Left ventricle myocardium superior (tissue), 1 donor: ENCODE data around the gene METTL14. TPM values are rescaled to one million over a fixed set of nuclear protein-coding genes. Genes with fewer than 3 reads are reported as not detected.

Experiments
- ATAC-seq: fragments of 200-7000 bp; cut with Tn5 transposase; one replicate; pipeline ENCODE4 v1.9.1; 2020; ENCODE audit warnings: mild to moderate bottlenecking, moderate library complexity
- DNase-seq: peaks from one replicate; pipeline ENCODE4 v3.0.0-alpha.2; 2020
- intact Hi-C: fragments of 100-400 bp; cut with micrococcal nuclease; formaldehyde crosslinking; loops from one replicate; pipeline ENCODE4 v1.11.0; 2022
- total RNA-seq: library from RNA; stranded (reverse); fragmentation: NEBNext Ultra II Directional; extraction: Animal tissue kit (Norgen Biotek cat#: 25700); gene quantifications from one replicate; pipeline ENCODE4 v1.2.1, GENCODE V29; 2021
- donor health status: DM: no; HTN: yes; CAD: no; lungs with severe emphysema.

The METTL14 gene
- total RNA-seq, 1 donor from 2014 or later: 31.5 TPM

DNA sequence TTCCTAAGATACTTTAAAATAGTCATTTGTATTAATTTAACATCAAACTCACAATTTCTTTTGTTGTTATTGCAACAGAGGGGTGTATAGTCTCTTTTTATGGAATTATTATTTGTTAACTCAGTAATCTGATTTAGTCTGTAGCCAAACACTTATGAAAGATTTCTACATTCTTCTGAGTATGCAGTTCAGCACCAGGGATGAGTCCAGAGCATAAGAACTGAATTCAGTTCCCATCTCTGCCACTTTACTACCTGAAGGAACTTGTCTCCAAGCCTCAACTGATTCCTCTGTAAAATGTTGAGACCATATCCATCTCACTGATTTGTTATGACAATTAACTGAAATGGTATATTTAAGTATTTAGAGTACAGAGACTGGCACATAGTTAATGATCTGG, 45.5 kb downstream of the METTL14 start:
- intact Hi-C loops: no loop called here
- ATAC-seq: no peak
- no peak for DNase-seq

DNA sequence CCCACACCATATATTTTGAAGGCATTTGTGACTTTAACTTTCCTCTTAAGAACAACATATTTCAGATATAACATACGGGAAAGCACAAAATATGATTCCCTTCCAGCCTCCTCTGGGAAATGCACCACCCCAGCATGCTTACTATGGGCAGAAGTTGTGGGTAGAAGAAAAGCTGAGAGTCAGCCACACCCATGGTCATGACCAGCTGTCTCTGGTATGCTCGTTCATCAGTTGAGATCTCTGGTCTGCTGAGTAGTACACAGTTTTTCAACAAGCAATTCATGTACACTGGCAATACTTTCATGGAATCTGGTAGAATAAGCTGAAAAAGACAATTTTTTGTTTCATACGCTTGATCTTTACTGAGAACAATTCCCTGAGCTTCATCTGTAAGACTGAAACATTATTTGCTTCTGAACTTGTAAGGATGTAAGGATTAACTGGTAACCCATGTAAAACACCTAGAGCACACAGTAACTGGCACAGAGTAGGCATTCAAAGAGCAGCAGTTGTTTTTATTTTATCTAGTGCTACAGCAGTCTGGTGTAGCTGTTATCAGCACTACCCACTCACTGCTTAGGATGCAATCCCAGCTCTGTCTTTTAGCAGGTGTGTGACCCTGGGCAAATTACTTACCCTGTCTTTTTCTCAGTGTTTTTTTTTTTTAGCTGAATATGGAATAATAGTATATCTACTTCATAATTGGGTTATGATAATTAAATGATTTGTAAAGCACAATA, 47.6 kb downstream of the METTL14 start:
- intact Hi-C loops: no loop called here
- DNase-seq (no peak), ATAC-seq (peak; percentile 65)

DNA sequence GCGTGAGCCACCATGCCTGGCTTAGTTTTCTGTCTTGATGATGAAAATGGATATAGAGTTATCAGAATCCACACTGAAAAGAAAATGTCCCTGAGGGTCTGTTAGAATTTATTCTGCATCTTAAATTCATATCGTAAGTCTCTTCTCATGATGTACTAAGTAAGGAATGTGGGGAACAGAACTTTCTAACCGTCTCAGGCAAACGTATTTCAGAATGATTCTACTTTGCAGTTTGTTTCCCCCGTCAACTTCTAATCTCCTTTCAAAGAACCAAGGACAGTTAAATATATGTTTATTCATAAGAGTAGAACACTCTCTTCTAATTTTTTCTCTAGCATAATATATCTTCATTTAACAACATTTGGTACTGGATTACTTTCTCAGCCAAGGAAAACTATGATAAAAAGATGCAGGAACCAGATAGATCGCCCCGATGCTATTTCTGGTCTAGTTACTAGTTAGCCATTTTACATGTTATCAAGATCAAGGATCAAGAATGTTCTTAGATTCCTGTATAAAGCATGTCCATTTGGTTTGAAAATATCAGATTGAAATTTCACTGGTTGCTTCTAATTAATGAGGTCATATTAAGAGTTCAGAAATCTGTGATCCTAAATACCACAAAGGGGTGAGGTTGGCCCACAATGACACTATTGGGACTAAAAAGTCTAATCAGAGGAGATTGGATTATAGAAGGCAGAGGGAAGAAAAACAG, 49.5 kb downstream of the METTL14 start:
- ATAC-seq: no peak
- DNase-seq: no peak
- intact Hi-C loops: no loop called here

DNA sequence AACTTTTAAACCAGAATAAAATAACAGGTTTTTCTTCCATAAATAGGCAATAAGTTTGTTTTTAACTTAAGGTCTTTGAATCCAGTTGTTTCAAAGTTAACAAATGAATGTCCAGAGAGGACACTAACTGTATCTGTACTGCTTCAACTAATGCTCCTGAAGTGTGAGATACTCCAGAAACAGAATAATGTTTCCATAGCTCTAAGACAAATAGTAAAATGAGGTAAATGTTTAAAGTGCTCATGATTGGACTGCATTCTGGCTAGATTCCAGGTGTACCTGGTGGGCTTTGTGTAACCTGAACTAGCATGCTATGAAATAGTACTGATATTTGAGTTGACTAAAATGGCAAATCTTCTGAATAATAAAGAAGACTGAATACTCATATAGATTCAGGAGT, 51.7 kb downstream of the METTL14 start:
- ATAC-seq (no peak), DNase-seq (no peak)
- intact Hi-C loops: no loop called here

DNA sequence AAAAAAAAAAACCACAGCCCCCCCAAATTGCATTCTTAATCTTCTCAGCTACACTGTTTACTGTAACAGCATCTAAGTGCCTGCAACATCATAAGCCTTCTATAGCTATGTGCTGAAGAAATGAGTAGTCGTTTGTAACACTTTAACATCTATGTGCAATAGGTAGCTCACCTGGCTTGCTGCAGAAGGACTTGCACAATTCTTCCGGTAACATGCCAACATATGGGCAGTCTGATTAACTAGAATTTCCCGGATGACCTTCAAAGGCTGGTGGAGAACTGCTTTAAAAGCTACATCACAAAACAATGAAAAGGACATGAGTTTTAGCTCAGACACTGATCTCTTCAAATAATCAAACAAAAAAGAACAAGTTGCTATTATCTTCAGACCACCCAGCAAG, 52.9 kb downstream of the METTL14 start:
- DNase-seq: no peak
- intact Hi-C loops: no loop called here
- ATAC-seq: no peak

DNA sequence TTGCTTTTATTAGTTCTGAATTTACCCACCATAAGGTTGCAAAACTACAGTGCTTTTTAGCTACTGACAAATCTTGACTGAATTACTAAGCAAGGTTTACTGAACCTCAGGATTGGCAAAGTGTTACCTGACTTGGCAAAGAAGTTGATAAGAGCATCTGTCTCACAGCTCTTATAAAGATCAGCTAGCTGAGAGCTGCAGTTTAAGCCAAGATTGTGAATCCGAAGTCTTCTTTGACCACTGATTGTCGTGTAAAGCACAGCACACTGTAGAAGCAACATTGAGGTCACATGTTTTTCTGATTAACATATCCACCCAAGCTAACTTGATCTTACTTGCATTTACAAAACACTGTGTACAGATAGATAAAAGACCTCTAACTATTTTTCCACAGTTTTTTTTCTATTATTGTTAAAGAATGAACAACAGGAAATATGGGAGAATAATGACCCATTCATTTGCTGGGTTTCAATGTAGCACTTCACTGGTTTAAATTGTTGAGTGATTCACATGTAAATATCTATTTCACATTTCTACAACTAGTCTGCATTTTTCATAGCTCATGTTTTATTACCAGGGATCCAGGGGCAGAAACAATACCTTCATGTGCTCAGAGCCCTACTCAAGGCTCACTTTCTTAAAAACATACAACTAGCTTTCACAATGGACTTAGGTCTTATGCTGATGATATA, 54.0 kb downstream of the METTL14 start:
- intact Hi-C loops: no loop called here
- DNase-seq: no peak
- ATAC-seq: no peak

DNA sequence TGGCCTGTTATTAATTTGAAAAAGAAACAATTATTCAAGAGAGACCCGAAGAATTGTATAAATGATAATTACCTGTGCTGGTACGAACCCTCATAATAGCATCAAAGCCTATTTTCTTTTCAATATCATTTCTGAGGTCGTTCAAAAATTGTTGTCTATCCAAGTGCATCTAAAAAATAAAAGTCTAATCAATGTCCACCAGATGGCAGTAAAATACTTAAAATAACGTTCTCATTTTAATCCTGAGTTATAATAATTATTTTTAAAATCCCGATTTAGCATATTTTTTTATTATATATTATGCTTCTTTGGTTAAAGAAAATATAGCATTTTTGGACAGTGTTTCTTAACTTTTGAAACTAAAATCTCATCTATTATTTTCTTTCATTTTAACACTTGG, 55.7 kb downstream of the METTL14 start:
- ATAC-seq: peak; percentile 22
- no peak for DNase-seq
- intact Hi-C loops: loop anchor here (10.0 kb wide), 1 partner anchor 224 kb away; no protein-coding TSS in a partner anchor

DNA sequence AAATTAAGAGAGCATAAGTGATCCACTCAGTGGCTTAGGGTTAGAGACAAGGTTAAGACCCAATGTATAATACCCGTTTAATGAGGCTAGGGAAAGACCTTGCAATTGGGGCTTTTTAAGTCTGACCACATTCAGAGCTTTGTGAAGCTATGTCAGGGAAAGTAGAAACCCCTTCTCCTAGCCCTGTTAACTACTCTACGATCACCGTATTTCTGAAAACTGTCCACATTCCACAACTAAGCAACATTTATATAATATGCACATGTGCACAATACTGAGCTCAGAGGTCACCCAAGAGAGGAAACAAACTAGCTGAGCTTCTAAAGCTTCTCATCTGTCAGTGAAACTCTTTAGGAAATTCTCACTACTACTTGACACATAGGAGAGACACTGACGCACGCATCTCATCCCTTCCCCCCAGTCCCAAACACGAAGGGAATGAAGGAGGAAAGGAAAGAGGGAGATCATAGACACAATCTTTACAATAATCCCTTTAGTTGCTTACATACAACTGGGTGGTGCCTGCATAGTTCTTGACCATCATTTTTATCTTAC, 56.2 kb downstream of the METTL14 start:
- DNase-seq: no peak
- ATAC-seq: peak; percentile 34
- intact Hi-C loops: loop anchor here (10.0 kb wide), 1 partner anchor 223 kb away; no protein-coding TSS in a partner anchor

DNA sequence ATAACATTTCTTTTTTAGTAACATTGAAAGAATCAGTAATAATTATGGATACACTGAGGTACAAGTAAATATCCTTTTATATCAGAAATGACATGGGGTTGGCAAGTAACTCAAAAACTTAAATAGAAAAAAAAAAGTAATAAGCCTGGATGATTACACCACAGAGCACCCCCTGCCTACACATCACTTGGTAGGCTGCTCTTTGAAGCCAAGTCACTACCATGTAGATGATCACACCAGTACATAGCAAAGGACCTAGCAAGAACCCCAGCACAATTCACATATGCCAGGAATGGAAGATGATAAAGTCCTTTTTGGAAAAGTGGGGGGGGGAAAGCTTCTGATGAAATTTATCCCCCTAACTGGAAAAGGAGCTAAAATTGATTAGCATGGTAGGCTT, 56.9 kb downstream of the METTL14 start:
- intact Hi-C loops: loop anchor here (10.0 kb wide), 1 partner anchor 223 kb away; no protein-coding TSS in a partner anchor
- ATAC-seq: no peak
- DNase-seq: no peak

DNA sequence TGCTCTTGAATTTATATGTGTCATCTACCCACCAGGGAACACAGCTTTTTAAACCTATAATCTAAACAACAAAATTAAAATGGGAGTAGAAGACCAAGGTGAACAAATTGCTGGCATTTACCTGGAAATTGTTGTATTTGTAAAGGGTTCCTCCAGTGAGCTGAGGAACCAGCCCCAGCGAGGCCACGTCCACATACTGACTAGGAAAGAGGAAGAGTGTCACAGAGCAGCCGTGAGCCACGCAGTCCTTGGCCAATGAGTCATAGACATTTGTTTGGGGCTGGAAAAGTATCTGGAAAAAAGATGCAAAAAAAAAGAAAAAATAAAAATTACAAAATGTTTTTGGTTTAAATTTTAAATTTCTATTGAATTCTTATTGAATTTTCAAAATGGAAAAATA, 58.7 kb downstream of the METTL14 start:
- no peak for ATAC-seq
- intact Hi-C loops: loop anchor here (10.0 kb wide), 1 partner anchor 221 kb away; no protein-coding TSS in a partner anchor
- no peak for DNase-seq

DNA sequence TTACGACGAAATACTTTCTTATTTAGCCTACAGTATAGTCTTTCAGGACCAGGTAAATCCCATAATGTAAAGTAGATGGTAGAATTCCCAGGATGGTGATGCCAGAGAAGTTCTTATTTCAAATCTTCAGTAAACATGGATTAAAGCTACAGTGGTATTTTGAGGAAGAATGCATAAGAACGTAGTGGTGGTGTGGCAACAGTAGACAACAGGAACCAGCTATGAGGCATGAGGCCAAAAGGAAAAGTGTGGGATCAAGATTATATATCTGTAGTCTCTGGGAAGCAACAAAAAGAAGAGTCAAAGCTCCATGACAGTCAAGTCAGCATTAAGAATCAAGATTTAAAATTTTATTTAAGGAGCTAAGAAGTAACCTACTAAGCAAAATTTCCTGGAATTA, 60.2 kb downstream of the METTL14 start:
- intact Hi-C loops: loop anchor here (10.0 kb wide), 1 partner anchor 219 kb away; no protein-coding TSS in a partner anchor
- no peak for ATAC-seq
- DNase-seq: no peak

DNA sequence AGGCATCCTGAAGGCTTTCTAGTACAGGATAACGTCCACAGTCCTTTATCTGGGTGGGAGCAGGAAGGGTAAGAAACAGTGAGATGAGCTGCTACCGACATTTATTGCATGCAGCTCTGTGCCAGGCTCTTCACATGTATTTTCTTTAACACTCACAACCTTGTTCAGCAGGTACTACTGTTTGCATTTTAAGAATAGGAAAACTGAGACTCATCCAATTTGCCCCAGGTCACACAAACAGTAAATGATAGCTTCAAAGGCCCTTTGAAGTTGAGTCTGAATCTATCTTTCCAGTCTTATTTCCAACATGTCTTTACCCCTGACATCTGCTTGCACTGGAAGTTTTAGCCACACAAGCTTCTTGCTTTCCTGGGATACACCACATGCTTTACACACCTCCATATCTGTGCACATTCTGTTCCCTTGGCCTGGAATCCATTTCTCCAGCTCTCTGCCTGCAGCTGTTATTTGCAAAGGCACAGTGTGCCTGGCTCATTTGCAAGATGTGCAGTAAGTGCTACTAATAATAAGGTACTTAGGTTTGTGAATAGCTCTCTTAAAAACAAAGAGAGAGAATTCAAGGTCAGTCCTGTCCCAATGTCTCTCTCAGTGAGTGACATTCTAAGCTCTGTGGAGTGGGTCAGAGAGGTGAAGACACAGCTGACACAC, 61.2 kb downstream of the METTL14 start:
- intact Hi-C loops: loop anchor here (10.0 kb wide), 1 partner anchor 218 kb away; no protein-coding TSS in a partner anchor
- peak; percentile 95 for ATAC-seq
- DNase-seq: peak; percentile 57

DNA sequence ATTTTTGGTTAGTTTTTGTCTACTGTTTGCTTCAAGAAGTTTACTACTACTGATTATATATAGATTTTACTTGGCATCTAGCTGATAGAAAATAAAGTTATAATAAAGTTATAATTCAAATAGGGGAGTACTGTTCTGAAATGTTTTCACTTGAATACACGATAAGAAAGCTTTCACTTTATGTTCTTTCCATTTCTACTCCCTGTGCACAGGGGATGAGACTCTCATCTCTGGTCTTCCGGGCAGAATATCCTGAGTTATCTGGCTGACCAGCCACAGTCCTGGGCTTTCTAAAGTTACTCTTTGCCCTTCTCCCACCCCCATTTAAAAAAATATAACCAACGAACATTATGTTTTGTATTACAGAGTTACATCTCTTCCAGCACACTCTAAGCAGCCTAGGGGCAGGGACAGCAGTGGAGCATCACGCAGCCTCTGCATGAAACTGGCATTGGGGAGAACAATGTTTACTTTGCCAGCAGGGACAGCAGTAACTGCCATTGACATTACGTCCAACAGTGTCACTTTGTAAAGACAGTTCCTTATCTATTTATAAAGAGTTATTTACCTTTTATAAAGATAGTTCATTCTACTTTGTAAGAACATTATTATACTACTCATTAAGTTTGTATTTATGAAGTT, 64.3 kb downstream of the METTL14 start:
- intact Hi-C loops: loop anchor here (10.0 kb wide), 1 partner anchor 215 kb away; no protein-coding TSS in a partner anchor
- ATAC-seq: peak; percentile 21

DNA sequence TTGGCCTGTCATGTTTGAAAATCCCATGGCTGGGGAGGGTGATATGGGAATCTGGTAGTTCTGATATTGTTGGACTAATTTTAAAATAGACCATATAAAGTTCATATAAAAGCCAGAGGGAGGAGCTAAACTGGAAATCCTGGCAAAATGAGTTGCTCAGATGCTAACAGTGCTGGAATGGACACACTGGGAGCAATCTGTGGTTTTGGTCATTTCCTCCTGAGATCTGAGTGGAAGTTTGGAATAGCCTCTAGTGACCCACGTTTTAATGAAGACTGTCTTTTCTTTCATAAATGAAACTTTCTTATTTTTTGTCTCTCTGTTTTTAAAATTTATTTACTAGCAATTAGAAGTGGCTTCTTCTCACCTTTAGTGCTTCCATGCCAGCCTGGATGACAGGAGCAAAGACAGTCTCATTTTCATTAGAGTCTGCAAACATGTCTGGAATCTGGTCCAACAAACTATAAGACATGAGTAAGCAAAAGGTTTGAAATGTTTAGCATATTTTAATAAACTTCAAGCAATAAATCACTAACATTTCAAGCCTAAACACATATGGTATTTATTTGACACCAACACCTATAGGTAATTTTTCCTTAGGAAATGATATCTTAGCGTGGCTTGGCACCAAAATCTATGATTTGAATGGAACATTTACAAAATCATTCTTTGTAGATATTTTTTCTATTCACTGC, 66.6 kb downstream of the METTL14 start:
- DNase-seq (no peak), ATAC-seq (peak; percentile 46)
- intact Hi-C loops: no loop called here

More for the DNA sequence above, 64.3 kb downstream of the METTL14 start:
- no peak for DNase-seq

DNA sequence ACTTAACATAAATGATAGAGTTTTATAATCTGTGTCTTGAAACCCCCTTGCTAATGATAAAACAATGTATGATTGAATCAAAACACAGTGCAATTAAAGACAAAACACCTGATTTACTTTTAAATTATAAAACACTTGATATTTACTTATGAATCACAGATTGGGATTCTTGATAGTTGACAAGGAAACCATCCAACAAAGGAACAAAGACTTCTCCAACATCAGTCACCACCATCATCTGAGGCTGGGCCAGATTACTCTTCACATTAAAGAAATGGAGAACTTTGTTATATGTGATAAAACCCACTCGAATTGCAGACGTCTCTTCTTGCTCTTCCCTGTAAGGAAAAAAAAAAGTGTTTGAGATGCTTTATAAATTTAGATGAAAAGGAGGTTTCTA, 67.4 kb downstream of the METTL14 start:
- DNase-seq (no peak), ATAC-seq (no peak)
- intact Hi-C loops: no loop called here

DNA sequence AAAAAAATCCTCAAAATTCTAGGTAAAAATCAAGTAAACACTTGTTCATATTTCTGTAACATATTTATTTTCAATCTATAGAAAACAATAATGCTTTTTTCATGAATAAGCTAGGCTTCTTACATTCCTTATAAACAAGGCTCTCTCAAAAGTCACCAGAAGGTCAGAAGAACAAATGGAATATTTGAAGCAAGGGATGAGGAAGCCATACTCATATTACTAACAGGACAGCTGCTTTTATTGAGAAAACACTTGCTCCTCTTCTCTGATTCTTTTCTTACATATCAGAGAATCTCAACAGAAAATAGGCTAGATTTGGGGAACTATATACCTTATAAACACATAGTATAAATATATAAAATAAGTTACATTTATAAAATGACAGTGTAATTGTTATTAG, 67.9 kb downstream of the METTL14 start:
- DNase-seq (no peak), ATAC-seq (no peak)
- intact Hi-C loops: no loop called here

DNA sequence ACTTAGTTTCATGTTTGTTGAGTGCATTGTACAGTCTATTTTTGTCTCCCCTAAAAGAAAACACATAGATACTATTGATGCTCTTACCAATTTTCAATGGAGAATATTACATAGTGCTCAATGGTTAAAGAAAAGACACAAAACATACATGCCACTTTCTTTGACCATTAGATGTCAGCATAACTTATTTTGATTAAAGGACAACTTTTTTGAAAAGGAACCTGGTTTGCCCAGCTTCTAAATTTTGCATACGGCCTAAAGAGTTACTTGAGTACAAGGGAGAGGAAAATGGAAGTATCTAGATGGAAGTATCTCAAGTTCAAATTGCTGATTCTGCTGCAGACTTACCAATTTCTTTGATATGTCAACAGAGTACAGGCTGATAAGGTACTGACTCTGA, 68.5 kb downstream of the METTL14 start:
- DNase-seq (no peak), ATAC-seq (no peak)
- intact Hi-C loops: no loop called here

DNA sequence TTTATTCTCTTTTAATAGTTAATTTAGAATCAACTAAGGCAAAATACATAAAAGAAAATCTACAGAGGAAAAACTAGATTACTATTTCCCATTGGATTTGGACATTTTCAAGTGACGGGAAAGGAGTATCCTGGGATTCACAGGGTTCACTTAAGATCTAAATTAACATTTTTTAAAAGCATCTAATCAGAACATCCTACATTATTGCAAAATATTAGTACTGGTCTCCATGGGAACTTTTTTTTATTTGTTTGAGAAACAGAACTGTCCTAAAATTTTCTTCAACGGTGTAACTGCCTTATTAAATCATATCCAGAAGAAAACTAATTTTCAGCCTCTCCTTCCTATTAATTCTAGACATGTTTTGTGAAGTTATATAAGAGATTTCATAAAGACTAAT, 69.7 kb downstream of the METTL14 start:
- intact Hi-C loops: no loop called here
- peak; percentile 25 for ATAC-seq
- no peak for DNase-seq
